Stimulated activated CD4-positive, alpha-beta T cell treated with anti-CD3 and anti-CD28 coated beads, Interleukin-2, amount 100 ng/mL, for 48 hours (primary cell): ENCODE data around the gene CYP3A4.

Experiments
- DNase-seq, 2 donors: peaks; one replicate each; pipeline ENCODE4 v3.0.0-alpha.2; 2020

CYP3A4 gene

DNA sequence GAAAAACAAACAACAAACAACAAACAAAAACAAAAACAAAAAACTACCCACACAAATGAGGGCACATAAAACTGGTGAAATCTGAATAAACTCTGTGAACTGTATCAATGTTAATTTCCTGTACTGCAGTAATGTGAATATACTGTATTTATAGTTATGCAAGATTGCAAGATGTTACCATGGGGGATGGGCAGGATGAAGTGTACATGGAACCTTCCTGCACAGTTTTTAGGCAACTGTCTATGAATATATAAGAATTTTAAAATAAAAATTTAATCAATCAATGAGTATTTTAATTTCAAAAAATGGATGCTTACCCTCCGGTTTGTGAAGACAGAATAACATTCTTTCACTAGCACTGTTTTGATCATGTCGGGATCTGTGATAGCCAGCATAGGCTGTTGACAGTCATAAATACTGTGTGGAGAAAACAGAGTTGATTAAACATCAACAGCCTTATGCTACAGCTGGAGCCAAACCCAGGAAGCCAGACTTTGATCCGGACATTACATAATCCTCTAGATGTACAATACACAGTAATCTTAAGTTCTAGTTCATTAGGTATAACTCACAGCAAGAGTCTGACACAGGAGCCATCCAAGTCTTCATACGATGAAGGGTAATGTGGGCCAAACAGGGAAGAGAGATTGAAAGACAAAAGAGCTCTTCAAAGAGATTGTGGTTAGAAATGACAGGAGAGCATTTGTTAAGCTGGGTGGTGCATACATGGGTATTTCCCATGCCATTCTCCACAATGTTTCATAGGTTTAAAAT, 63.8 kb downstream of the CYP3A4 start:
- DNase-seq = no peak

DNA sequence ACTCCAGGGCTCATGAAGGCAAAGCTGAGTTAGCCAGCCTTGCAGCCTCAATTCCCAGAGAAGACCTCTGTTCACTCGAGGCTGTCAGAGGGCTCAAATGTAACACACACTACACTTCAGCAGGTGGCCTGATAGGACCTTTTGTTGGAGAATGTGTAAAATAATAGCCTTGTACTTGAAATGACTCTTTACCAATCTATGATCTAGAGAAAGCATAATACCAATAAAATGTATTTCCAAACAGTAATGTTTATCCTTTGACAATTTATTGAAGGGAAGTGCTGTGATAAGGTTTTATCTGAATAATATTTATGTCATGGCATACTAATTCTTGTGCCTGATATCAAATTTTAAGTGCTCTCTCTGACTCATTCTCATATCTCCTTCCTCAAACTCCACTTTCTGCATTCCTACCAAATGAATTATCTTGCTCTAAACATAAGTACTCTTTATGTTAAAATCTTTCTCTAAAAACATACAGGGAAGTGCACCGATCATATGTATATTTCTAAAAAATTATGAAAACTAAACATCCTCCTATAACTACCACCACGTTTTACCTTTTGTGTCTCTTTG, 69.9 kb downstream of the CYP3A4 start:
- no peak for DNase-seq

- no peak for DNase-seq
Observed at GRCh38 chr7:99709838-99710578, 74.0 kb downstream of the CYP3A4 start.

GRCh38 chr7:99709260-99709659, 74.7 kb downstream of the CYP3A4 start:
- DNase-seq = no peak

- no peak for DNase-seq
Observed at GRCh38 chr7:99707096-99707495, 76.9 kb downstream of the CYP3A4 start.
